Gastroesophageal sphincter (tissue), 4 donors: ENCODE measurements around the gene CTSF. TPM values are rescaled to one million over a fixed set of nuclear protein-coding genes. Genes with fewer than 3 reads are reported as not detected.
"Not testable (repeated sequence)": the region's sequence is repeated elsewhere in the genome, so short reads cannot be mapped to it uniquely, and the experiment has no call there.

Experiments
- ATAC-seq: fragments of 150-250 bp; one replicate; pipeline ENCODE4 v1.9.1; 2016; ENCODE audit warnings: mild to moderate bottlenecking, moderate library complexity
- H3K27ac ChIP-seq, 4 donors: fragments of 200-600 bp; sonication (generic) in 3 of 4; 1 replicate in 3 of 4; 2 replicates in 1 of 4; pipeline ENCODE4 v1.5.1; 2016 to 2019
- H3K27me3 ChIP-seq: fragments of 200-600 bp; sonication (generic); one replicate; pipeline ENCODE4 v1.5.1; 2019
- H3K36me3 ChIP-seq, 2 donors: fragments of 200-600 bp; sonication (generic); one replicate each; pipeline ENCODE4 v1.5.1; 2019; ENCODE audit warnings: control low read depth in 1 of 2
- H3K4me1 ChIP-seq, 3 donors: fragments of 200-600 bp; sonication (generic); 1 replicate in 2 of 3; 2 replicates in 1 of 3; pipeline ENCODE4 v1.5.1; 2016 to 2019; ENCODE audit warnings: control low read depth in 2 of 3
- H3K4me3 ChIP-seq, 2 donors: fragments of 200-600 bp; sonication (generic); one replicate each; pipeline ENCODE4 v1.5.1; 2019; ENCODE audit warnings: mild to moderate bottlenecking in 1 of 2, moderate library complexity in 1 of 2
- H3K9me3 ChIP-seq, 3 donors: fragments of 200-600 bp; sonication (generic); one replicate each; pipeline ENCODE4 v1.5.1; 2017 to 2019; ENCODE audit warnings: control low read depth in 2 of 3
- CTCF ChIP-seq, 4 experiments: fragments of 200-600 bp in 2 of 4; fragments of 450-650 bp in 2 of 4; sonication (generic) in 1 of 4; IDR thresholded peaks; one replicate each; pipeline ENCODE4 v1.5.1; 2017 to 2019; ENCODE audit warnings: antibody characterized with exemption in 4 of 4, mild to moderate bottlenecking in 2 of 4, moderate library complexity in 2 of 4
- EP300 ChIP-seq: sonication (generic); formaldehyde crosslinking; IDR thresholded peaks from one replicate; pipeline ENCODE4 v1.6.1; 2017; ENCODE audit warnings: antibody characterized with exemption, mild to moderate bottlenecking
- POLR2A ChIP-seq, 2 donors: fragments of 450-650 bp; IDR thresholded peaks; one replicate each; pipeline ENCODE4 v1.6.1; 2017; ENCODE audit warnings: antibody characterized with exemption in 2 of 2, mild to moderate bottlenecking in 2 of 2, moderate library complexity in 1 of 2
- POLR2AphosphoS5 ChIP-seq: sonication (generic); formaldehyde crosslinking; IDR thresholded peaks from one replicate; pipeline ENCODE4 v1.6.1; 2017; ENCODE audit warnings: antibody characterized with exemption
- WGBS, 2 donors: methylation state at CpG; one replicate each; pipeline ENCODE4 v1.1.5; 2018; ENCODE audit warnings: low coverage in 1 of 2; 5-methylcytosine and 5-hydroxymethylcytosine counted together
- total RNA-seq, 4 donors: library from RNA; depleted of rRNA; stranded (reverse); fragments of >200 nt; gene quantifications; one replicate each; pipeline ENCODE4 v1.1.0, GENCODE V29; 2016

The CTSF gene
- total RNA-seq, 4 donors from 2014 or later = 65.1 to 114 (median 88.4) TPM

DNA sequence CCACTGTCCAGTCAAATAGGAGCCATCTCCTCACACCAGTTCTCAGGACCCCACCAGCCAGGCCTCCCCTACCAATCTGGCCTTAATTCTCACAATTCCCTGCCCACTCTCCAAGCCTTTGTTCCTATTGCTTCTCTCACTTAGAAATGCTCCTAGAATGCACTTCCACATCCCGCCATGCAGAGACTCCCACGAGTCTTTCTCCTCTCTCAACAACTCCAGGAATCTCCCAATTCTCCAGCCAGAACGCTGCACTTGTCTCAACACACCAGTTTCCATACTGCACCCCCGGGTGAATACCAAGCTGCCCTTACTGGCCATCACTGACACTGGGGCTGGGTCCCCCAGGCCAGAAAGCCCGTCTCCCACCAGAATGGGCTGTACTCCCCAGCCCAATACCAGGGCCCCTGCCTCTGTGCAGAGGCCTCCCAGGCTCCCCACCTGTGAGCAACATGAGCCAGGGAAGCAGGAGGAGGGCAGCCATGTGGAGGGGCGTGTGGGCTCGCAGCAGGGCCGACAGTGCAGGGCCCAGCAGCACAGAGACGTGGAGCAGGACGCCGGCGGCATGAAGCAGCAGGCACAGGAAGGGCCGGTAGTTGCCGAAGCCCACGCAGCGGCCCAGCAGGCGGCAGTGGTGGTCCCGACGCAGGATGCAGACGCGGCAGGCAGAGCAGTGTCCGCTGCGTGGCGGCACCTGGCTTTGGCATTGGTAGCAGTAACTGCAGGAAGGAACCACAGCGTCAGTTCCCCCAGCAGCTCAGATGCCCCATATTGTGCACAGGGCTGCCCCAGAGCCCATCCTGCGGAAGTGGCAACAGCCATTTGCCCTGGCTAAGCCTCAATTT, 24.9 kb downstream of the CTSF start:
- Histone ChIP-seq H3K27me3 (no peaks in the 10 kb centered on the region), H3K9me3 (no peaks in the 10 kb centered on the region), H3K4me1 (peaks cover 3 to 58% (median 18%) of the 10 kb centered on the region in 3 donors), H3K4me3 (no peak overlapping the region), H3K36me3 (peaks cover 0 to 53% of the 10 kb centered on the region in 2 donors), H3K27ac (peak overlapping the region in 3 of 4 donors; percentile 11 to 22 (median 11))
- 25 to 31% methylated on average over 3 to 13 of the region's 26 CpGs for WGBS, 2 donors
- no peak for ATAC-seq
- TF ChIP-seq POLR2A (IDR thresholded peaks at IDR 0.05) = no peak
- peak in 3 of 4 experiments; percentile 21 to 60 (median 46) for TF ChIP-seq CTCF (IDR thresholded peaks at IDR 0.05)
- no peak for TF ChIP-seq POLR2AphosphoS5

GRCh38 chr11:66542362-66542761, 26.0 kb downstream of the CTSF start:
- WGBS, 2 donors = 60 to 73% methylated on average over 3 to 9 of the region's 10 CpGs
- no peaks in the 10 kb centered on the region for H3K9me3 ChIP-seq
- no peaks in the 10 kb centered on the region for H3K27me3 ChIP-seq
- H3K4me1 ChIP-seq = peaks cover 3 to 56% (median 18%) of the 10 kb centered on the region in 3 donors
- ATAC-seq = no peak
- TF ChIP-seq POLR2AphosphoS5 = no peak
- TF ChIP-seq POLR2A (IDR thresholded peaks at IDR 0.05) = no peak
- TF ChIP-seq CTCF (IDR thresholded peaks at IDR 0.05) = no peak
- no peak for TF ChIP-seq EP300
- H3K4me3 ChIP-seq = no peak overlapping the region
- peak overlapping the region in 1 of 4 donors; percentile 10 for H3K27ac ChIP-seq
- peaks cover 0 to 63% of the 10 kb centered on the region in 2 donors for H3K36me3 ChIP-seq

DNA sequence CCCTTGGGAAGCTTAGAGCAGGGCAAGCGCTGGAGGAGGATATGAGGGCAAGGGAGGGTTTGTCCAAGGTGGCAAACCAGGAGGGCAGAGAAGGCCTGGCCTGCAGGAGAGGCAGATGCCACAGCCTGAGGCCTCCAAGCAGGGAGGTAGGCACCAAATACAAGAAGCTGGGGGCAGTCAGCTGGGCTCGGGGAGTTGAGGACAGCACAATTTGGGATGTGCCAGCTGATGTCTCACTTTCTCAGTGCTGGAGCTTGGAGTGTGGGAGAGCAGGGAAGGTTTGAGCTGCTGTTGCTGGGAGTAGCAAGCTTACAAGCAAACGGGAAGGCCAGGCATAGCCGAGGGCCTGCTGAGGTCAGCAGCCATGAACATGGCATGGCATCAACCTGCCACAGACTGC, 26.5 kb downstream of the CTSF start:
- no peaks in the 10 kb centered on the region for H3K27me3 ChIP-seq
- peaks cover 0 to 67% of the 10 kb centered on the region in 2 donors for H3K36me3 ChIP-seq
- no peak for TF ChIP-seq CTCF (IDR thresholded peaks at IDR 0.05)
- TF ChIP-seq POLR2A (IDR thresholded peaks at IDR 0.05) = no peak
- no peak for TF ChIP-seq EP300
- no peak for TF ChIP-seq POLR2AphosphoS5
- no peak for ATAC-seq
- peaks cover 3 to 51% (median 18%) of the 10 kb centered on the region in 3 donors for H3K4me1 ChIP-seq
- no peaks in the 10 kb centered on the region for H3K9me3 ChIP-seq
- no peak overlapping the region for H3K4me3 ChIP-seq
- WGBS, 2 donors = 83 to 88% methylated on average over 1 to 2 of the region's 4 CpGs
- H3K27ac ChIP-seq = no peak overlapping the region

- H3K27me3 ChIP-seq, H3K9me3 ChIP-seq, ATAC-seq, H3K4me3 ChIP-seq, H3K27ac ChIP-seq: not testable (repeated sequence)
- H3K36me3 ChIP-seq = peaks cover 0 to 80% of the 10 kb centered on the region in 2 donors
- 77 to 89% methylated on average over 5 to 8 of the region's 8 CpGs for WGBS, 2 donors
- peaks cover 3 to 38% (median 17%) of the 10 kb centered on the region in 3 donors for H3K4me1 ChIP-seq
Measured at GRCh38 chr11:66540598-66540997, 27.8 kb downstream of the CTSF start.

GRCh38 chr11:66539870-66540213, 28.6 kb downstream of the CTSF start:
- WGBS, 2 donors = 100% methylated on average over 1 to 3 of the region's 10 CpGs
- ATAC-seq = no peak
- TF ChIP-seq EP300 = no peak
- TF ChIP-seq POLR2AphosphoS5 = no peak
- no peak for TF ChIP-seq CTCF (IDR thresholded peaks at IDR 0.05)
- TF ChIP-seq POLR2A (IDR thresholded peaks at IDR 0.05) = no peak
- Histone ChIP-seq H3K4me1 (peaks cover 0 to 31% (median 9%) of the 10 kb centered on the region in 3 donors), H3K4me3 (no peak overlapping the region), H3K36me3 (peaks cover 0 to 88% of the 10 kb centered on the region in 2 donors), H3K27me3 (no peaks in the 10 kb centered on the region), H3K27ac (no peak overlapping the region), H3K9me3 (no peaks in the 10 kb centered on the region)
